Testis (tissue), 2 donors: ENCODE data around the gene ENTHD1.

Experiments used
- POLR2A ChIP-seq: fragments of 450-650 bp; IDR thresholded peaks from one replicate; pipeline ENCODE4 v1.6.1; 2017; ENCODE audit warnings: antibody characterized with exemption, mild to moderate bottlenecking, moderate library complexity
- TF ChIP-seq, protein P1 (sequence below), 3 experiments: fragments of 450-650 bp in 2 of 3; fragments of 200-600 bp in 1 of 3; sonication (generic) in 1 of 3; IDR thresholded peaks; one replicate each; pipeline ENCODE4 v1.5.1; 2016 to 2019; ENCODE audit warnings: antibody characterized with exemption in 3 of 3, mild to moderate bottlenecking in 2 of 3, moderate library complexity in 1 of 3

DNA sequence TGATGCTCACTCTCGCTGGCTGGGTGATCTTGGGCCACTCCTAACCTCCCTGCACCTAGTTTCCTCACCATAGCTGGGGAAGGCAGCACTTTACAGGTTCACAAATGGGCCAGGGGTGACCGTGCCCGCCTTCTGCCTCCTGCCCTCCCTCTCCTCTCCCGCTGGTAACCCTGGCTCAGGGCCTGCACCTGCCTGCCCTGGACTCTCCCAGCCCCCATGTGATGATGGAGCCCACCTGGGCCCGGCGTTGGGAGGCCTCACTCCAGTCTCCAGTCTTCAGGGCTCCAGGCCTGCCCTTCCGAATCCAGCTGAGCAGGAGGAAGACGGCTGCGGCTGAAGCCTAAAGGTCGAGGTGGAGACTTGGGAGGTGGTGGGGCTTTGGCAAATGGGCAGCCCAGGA is 170.1 kb downstream of the ENTHD1 start:
- TF ChIP-seq, protein P1, sequence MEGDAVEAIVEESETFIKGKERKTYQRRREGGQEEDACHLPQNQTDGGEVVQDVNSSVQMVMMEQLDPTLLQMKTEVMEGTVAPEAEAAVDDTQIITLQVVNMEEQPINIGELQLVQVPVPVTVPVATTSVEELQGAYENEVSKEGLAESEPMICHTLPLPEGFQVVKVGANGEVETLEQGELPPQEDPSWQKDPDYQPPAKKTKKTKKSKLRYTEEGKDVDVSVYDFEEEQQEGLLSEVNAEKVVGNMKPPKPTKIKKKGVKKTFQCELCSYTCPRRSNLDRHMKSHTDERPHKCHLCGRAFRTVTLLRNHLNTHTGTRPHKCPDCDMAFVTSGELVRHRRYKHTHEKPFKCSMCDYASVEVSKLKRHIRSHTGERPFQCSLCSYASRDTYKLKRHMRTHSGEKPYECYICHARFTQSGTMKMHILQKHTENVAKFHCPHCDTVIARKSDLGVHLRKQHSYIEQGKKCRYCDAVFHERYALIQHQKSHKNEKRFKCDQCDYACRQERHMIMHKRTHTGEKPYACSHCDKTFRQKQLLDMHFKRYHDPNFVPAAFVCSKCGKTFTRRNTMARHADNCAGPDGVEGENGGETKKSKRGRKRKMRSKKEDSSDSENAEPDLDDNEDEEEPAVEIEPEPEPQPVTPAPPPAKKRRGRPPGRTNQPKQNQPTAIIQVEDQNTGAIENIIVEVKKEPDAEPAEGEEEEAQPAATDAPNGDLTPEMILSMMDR (IDR thresholded peaks at IDR 0.05), result no peak
- no peak for TF ChIP-seq POLR2A
